SH-SY5Y (cell line): ENCODE data around the gene TEX19.

Experiments
- GATA2 ChIP-seq: IDR thresholded peaks from 2 replicates; pipeline ENCODE4 v1.6.1; 2011; ENCODE audit warnings: mild to moderate bottlenecking, low read depth, low read length
- GATA3 ChIP-seq: IDR thresholded peaks from 2 replicates; pipeline ENCODE4 v1.6.1; 2011; ENCODE audit warnings: low read depth, mild to moderate bottlenecking, low read length, moderate library complexity

GRCh38 chr17:82399601-82400101, 40.6 kb downstream of the TEX19 start:
- TF ChIP-seq GATA2 (no peak), GATA3 (no peak)
